HG03378 (cell line): Measurements from ENCODE around the gene TSPAN9.

Source experiments
- ATAC-seq: cut with Tn5 transposase; IDR thresholded peaks from one replicate; pipeline ENCODE4 v1.9.1; 2021; ENCODE audit warnings: mild to moderate bottlenecking, moderate library complexity; ENCODE audit not compliant: unreplicated experiment

TSPAN9 gene

GRCh38 chr12:3076730-3077571, at the start of gene TSPAN9:
TSS of gene TSPAN9 (plus strand) at chr12:3077379. CDS start at chr12:3201194, 123,815 bp downstream.
- no peak for ATAC-seq

- no peak for ATAC-seq
Measured at GRCh38 chr12:3028108-3028507, 49.1 kb upstream of the TSPAN9 start.

DNA sequence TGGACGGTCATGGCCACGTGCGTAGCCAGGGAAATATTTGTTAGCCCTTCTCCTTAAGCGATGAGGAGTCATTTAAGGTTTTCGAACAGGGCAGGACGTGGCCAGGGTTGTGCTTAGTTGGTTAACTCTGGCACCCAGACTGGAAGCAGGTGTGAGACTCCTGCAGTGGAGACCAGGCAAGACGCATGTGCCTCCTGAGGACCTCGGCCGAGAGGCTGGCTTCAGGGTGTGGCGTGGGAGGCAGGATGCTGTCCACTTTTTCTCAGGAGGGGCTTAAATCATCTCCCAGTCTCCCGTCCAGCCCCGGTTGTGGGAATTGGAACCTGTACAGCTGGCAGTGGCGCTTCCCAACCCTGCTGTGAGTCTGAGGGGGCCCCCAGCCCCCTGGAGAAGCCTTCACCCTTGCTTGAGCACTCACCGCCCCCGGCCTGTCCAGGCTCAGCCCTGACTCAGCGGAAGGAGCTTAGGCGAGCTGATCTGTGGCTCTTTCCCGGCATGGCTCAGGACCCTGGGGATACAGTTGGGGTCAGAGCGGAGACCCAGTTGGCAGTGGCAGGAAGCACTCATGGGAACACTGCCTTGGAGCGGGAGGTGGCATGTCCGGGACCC, 46.3 kb upstream of the TSPAN9 start:
- no peak for ATAC-seq

DNA sequence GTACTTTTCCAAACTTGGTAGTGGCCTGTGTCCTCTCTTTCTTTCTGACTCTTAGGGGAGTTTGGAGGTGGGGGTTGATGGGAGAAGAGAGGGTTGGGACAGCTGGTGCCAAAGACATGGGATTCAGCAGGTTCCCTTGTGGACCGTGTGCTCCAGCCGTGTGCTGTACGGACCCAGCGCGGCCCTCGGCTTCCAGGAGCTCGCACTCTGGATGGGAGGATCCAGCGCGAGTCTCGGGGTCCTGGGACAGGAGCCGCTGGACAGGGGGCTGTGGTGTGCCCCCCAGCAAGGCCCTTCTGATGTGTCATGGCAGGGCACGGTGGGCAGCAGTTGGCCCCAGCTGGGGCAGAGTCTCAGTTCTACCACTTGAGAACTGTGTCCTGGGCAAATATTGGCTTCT, 45.0 kb upstream of the TSPAN9 start:
- ATAC-seq, result no peak

- no peak for ATAC-seq
Measured at GRCh38 chr12:3032770-3033538, 44.2 kb upstream of the TSPAN9 start.

GRCh38 chr12:3033539-3033867, 43.7 kb upstream of the TSPAN9 start:
- no peak for ATAC-seq

DNA sequence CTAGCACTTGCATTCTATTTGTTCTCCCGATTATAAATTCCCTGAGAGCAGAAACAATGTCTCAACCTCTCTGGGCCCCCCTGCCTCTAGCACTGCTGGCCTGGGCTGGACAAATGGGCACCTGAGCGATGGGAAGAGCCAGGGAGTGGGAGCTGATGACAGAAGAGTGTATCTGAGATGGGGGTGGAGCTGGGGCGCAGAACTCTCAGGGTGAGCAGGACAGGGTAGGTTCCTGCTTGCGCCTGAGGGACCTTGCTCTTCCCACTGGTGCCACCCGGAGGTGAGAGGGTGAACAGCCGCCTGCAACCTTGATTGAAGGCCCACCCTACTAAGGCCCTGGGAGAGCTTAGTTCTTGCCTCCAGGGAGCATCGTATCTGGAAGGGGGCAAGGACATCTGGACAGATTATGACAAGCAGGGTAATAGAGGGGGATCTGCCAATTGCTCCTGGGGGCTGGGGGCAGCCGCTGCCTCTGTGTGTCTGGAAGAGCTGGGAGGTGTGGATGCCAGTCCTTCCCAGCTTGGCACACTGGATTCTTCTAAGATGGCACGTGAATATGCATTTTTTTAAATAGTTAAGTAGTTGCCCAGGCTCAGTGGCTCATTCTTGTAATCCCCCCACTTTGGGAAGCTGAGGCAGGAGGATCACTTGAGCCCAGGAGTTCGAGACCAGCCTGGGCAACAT, 43.0 kb upstream of the TSPAN9 start:
- no peak for ATAC-seq

DNA sequence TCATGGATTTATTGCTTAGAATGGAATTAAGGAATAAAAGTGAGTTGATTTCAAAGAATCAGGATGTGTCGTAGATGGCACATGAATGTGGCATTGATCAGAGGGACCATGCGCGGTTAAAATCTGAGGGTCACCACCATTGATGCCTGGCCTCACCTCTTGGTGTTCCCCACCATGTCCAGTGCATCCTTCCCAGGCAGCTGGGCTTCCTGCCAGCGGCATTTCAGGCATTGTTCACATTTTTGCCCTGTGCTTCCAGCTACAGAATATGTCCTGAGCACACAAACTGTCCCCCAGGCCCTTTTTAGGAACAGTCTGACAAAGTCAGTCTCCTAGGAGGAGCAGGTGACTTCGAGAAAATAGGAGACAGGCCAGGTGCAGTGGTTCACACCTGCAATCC, 42.0 kb upstream of the TSPAN9 start:
- ATAC-seq, result no peak

DNA sequence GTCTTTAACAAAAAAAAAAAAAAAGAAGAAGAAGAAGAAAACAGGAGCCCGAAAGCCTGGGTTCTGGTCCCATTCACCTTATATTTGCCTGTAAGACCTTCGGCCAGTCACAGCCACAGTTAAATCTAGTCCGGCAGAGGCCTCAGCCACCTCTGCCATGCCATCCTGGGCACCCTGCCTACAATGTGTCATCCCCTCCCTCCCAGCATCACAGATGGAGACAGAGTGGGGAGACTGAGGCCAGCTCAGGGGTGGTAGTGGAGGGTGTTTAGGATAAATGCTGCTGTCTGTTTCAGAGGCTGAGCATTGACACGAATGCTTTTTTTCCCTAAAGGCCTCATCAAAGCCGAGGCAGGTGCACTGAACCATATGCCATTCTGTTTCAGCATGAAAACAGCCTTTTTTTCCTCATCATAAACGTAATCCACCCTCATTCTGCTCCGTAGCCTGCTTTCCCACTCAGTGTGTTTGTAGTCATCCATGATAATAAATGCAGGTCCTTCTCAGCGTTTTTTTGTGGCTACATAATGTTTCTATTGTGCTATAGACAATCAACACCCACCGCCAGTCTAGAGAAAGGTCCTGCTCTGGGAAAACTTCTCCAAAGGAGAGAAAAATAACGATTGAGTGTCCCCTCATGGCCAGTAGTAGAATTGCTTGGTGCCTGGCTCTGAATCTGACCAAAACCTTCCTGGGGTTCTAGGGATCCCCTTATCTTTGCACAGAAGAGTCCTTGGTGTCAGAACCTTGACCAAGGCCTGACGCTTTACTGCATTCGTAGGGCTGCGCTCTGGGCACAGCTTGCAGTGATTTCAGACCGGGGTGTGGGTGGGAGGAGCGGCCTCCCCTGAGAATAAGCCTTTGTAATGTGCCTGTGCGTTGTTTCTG, 41.1 kb upstream of the TSPAN9 start:
- no peak for ATAC-seq

- no peak for ATAC-seq
Measured at GRCh38 chr12:3036901-3037600, 40.1 kb upstream of the TSPAN9 start.

- no peak for ATAC-seq
Measured at GRCh38 chr12:3038166-3038565, 39.0 kb upstream of the TSPAN9 start.

- no peak for ATAC-seq
Measured at GRCh38 chr12:3038926-3039510, 38.2 kb upstream of the TSPAN9 start.

GRCh38 chr12:3040026-3040656, 37.0 kb upstream of the TSPAN9 start:
- ATAC-seq, result no peak

DNA sequence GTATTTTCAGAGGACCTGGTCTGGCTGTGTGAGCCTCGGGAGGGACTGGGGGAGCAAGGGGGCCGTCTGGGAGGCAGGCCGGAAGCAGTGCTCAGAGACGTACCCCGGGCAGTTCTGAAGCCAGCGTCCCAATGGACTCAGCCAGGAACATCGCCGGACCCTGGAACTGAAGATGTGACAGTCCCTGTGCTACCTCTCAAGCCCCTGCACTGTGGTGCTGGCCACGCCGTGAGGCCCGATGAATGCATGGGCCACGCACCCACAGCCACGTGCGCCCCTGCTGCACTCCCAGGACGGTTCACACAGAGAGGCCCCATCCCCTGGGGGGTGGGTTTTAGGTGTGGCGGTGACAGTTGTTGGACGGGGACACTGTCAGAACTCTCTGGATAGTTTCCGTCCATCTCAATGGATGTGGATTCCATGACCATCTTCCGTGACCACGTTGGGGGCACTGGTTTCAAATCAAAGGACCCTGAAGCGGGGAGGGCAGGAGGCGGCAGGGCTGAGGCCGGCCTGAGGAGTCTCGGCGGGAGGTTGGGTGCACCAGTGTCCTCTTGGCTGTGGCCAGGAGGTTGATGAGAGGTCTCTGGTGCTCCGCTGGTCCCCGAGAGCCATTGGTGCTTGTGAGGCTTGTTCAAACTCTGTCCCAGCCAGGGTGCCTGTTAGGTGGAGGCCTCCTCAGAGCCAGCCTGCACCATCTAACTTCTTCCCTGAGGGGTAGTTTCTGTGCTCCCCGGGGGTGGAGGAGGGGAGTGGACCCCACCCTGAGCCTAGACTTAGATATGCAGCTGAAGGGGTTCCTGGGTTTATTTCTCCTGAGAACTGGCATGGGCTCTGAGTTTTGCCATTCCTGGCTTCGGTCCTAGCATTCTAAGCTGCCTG, 36.3 kb upstream of the TSPAN9 start:
- no peak for ATAC-seq

GRCh38 chr12:3041558-3042164, 35.5 kb upstream of the TSPAN9 start:
- ATAC-seq, result no peak

- ATAC-seq, result no peak
Measured at GRCh38 chr12:3042394-3042793, 34.8 kb upstream of the TSPAN9 start.

DNA sequence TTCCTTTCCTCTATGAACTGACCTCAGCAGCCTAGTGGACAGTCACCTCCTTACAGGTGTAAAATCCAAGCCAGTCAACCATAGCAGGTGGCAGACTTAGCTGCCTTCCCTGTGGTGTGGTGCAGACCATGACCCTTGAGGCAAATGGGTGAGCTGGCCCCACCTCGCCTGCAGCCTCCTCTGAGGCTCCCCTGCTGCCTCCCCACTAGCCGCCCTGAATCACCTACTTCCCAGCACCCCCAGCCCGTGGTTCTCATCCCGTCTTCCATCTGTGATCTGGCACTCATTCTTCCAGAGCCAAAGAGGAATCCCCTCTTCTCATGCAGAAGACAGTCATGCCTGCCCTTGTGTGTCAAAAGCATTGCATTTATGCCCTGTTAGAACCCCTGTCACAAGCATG, 34.4 kb upstream of the TSPAN9 start:
- ATAC-seq, result no peak
